Measurements from ENCODE around the gene NT5M. TPM values are rescaled to one million over a fixed set of nuclear protein-coding genes. Genes with fewer than 3 reads are reported as not detected.

Gene NT5M
- total and polyA plus RNA-seq, 8 donors, result 0.72 to 6.6 (median 2.8) TPM; not detected in 2

DNA sequence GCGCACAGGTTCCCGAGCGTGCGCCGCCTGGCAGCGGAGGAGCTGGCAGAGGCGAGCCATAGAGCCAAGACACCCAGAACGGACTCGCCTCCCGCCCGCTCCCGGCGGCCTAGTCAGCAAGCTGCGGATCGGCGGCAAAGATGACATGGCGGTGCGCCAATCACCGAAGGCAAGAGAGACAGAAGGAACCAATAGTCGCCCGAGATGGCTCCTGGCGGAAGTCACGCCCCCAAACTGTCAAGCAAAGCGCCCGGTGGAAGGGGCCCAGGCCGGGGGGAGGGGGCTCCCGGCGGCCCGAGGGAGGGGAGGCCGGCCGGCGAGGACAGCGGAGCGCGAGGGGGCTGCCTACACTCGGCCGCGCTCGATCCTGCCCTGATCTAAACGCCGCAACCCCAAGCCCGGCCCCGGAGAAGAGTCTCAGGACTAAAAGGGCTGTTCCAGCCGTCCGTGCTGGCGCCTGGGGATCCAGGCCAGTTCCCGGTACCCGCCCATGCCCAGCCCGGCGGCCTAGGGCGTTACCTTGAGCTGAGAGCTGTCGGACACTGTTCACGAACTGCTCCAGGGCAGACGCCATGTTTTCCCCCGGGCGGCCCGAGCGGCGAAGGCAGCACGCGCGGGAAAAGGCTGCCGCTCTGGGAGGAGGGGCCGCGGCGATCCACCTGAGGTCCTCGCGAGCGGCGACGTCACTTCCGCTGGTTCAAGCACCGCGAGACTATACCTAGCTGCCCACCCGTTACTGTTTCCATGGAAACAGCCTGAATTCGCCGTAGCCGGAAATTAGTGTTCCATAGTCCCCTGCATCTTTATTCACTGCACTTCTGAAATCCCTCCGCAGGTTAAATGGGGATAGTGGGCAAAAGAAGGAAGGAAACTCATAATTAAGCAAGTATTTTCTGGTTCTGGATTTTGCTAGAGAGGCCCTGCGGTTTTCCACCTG, 22.3 kb upstream of the NT5M start, which contains the start of gene COPS3:
Gene COPS3, minus strand, starts transcription at position 634 of the 937 bp plus-strand sequence. Its CDS starts 60 bp downstream, at position 574.
- TF ChIP-seq EP300 (IDR thresholded peaks at IDR 0.05) (no peak), POLR2A (IDR thresholded peaks at IDR 0.05) (peak in 1 of 4 donors; percentile 43), POLR2AphosphoS5 (IDR thresholded peaks at IDR 0.05) (peak; percentile 40 to 92 (median 88))
- TF ChIP-seq, protein P1, sequence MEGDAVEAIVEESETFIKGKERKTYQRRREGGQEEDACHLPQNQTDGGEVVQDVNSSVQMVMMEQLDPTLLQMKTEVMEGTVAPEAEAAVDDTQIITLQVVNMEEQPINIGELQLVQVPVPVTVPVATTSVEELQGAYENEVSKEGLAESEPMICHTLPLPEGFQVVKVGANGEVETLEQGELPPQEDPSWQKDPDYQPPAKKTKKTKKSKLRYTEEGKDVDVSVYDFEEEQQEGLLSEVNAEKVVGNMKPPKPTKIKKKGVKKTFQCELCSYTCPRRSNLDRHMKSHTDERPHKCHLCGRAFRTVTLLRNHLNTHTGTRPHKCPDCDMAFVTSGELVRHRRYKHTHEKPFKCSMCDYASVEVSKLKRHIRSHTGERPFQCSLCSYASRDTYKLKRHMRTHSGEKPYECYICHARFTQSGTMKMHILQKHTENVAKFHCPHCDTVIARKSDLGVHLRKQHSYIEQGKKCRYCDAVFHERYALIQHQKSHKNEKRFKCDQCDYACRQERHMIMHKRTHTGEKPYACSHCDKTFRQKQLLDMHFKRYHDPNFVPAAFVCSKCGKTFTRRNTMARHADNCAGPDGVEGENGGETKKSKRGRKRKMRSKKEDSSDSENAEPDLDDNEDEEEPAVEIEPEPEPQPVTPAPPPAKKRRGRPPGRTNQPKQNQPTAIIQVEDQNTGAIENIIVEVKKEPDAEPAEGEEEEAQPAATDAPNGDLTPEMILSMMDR (IDR thresholded peaks at IDR 0.05), result no peak
- H3K4me1 ChIP-seq, result peaks cover 18 to 52% (median 39%) of the 10 kb centered on the region in 4 donors
- H3K27me3 ChIP-seq, result no peaks in the 10 kb centered on the region
- peak within 1 kb of the TSS; percentile 80 to 99 (median 97) for H3K27ac ChIP-seq
- DNase-seq, result peak; percentile 99
- H3K4me3 ChIP-seq, result peak within 1 kb of the TSS; percentile 93 to 99 (median 96)
- H3K36me3 ChIP-seq, result peaks cover 0 to 2% (median 2%) of the 10 kb centered on the region in 4 donors
- 0 to 1% (median 0%) methylated on average over 40 to 80 of the region's 80 CpGs for WGBS, 5 donors
- H3K9me3 ChIP-seq, result no peaks in the 10 kb centered on the region
- intact Hi-C loops (cut with DNase I; ENCODE audit: low total_unique reads), result no loop called here

DNA sequence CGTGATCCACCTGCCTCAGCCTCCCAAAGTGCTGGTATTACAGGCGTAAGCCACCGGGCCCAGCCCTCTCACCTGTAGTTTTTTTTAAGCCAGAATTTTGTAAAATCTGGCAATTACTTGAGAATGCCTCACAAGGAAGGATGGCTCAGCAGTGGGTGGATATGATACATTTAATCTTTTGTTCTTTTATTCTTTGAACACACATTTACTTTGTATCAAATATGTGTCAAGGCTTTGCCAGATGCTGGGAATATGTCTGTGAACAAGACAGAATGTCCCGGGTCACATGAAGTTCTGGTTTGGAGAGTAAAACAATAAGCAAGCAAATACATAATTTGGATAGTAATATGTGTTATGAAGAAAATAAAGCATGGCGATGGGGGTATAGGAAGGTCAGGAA, 17.2 kb upstream of the NT5M start:
- Histone ChIP-seq H3K4me3 (no peak overlapping the region), H3K27ac (no peak overlapping the region), H3K4me1 (peaks cover 0 to 9% (median 6%) of the 10 kb centered on the region in 4 donors), H3K9me3 (no peaks in the 10 kb centered on the region), H3K27me3 (no peaks in the 10 kb centered on the region), H3K36me3 (no peaks in the 10 kb centered on the region)
- DNase-seq, result peak in 1 of 2 donors; percentile 1
- no peak for TF ChIP-seq POLR2A (IDR thresholded peaks at IDR 0.05)
- no peak for TF ChIP-seq POLR2AphosphoS5 (IDR thresholded peaks at IDR 0.05)
- TF ChIP-seq, protein P1 (IDR thresholded peaks at IDR 0.05), result no peak
- TF ChIP-seq EP300 (IDR thresholded peaks at IDR 0.05), result no peak
- intact Hi-C loops (cut with DNase I; ENCODE audit: low total_unique reads), result no loop called here
- 90 to 94% (median 92%) methylated on average over 5 of the region's 5 CpGs for WGBS, 5 donors

DNA sequence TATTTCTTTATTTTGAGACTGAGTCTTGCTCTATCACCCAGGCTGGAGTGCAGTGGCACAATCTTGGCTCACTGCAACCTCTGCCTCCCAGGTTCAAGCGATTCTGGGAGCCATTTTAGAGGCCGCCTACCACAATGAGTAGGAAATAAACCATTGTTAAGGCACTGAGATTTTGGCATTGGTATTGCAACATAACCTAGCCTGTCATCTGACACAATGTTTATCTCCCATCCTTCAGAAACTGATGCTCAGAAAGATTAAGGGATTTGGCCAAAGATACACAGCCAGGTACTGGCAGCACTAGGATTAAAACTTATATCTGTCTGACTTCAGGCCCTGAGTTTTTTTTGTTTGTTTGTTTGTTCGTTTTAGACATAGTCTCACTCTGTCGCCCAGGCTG, 14.1 kb upstream of the NT5M start:
- TF ChIP-seq POLR2AphosphoS5 (IDR thresholded peaks at IDR 0.05) (no peak), EP300 (IDR thresholded peaks at IDR 0.05) (no peak), POLR2A (IDR thresholded peaks at IDR 0.05) (no peak)
- TF ChIP-seq, protein P1 (IDR thresholded peaks at IDR 0.05), result no peak
- H3K27ac ChIP-seq, result no peak overlapping the region
- 79 to 94% (median 86%) methylated on average over 4 of the region's 4 CpGs for WGBS, 5 donors
- no peaks in the 10 kb centered on the region for H3K9me3 ChIP-seq
- H3K4me3 ChIP-seq, result no peak overlapping the region
- H3K27me3 ChIP-seq, result no peaks in the 10 kb centered on the region
- no peak for DNase-seq
- H3K36me3 ChIP-seq, result no peaks in the 10 kb centered on the region
- H3K4me1 ChIP-seq, result no peaks in the 10 kb centered on the region
- intact Hi-C loops (cut with DNase I; ENCODE audit: low total_unique reads), result no loop called here

DNA sequence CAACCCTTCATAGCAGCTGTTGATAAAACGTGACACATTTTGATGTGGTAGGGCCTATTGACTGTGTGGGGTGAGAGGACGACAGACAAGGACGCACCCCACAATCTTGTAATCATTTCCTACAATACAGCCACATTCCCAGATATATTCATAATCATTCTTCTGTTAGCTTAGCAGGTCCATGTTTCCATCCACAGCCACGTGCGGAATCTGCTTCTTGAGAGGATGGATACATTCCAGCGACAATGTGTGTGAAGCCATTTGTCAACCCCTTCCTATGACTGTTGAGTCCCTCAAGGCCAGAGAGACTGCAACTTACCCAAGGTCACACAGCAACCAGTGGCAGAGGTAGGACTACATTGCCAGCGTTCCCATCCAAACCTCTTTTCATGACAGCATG, 13.5 kb upstream of the NT5M start:
- no peak for DNase-seq
- Histone ChIP-seq H3K9me3 (no peaks in the 10 kb centered on the region), H3K27me3 (no peaks in the 10 kb centered on the region), H3K4me3 (no peak overlapping the region), H3K4me1 (no peaks in the 10 kb centered on the region), H3K36me3 (no peaks in the 10 kb centered on the region), H3K27ac (no peak overlapping the region)
- 73 to 82% (median 79%) methylated on average over 7 of the region's 7 CpGs for WGBS, 5 donors
- intact Hi-C loops (cut with DNase I; ENCODE audit: low total_unique reads), result no loop called here
- TF ChIP-seq EP300 (IDR thresholded peaks at IDR 0.05), result no peak
- TF ChIP-seq POLR2AphosphoS5 (IDR thresholded peaks at IDR 0.05), result no peak
- TF ChIP-seq, protein P1 (IDR thresholded peaks at IDR 0.05), result no peak
- no peak for TF ChIP-seq POLR2A (IDR thresholded peaks at IDR 0.05)
